IPS DF 19.7 (cell line): Measurements from ENCODE around the gene ITGA11.
"Not testable (repeated sequence)": the region's sequence is repeated elsewhere in the genome, so short reads cannot be mapped to it uniquely, and the experiment has no call there.

Experiments
- DNase-seq: peaks from one replicate; pipeline ENCODE4 v3.0.0-alpha.2; 2013; ENCODE audit warnings: low read depth, low spot score

The ITGA11 gene

DNA sequence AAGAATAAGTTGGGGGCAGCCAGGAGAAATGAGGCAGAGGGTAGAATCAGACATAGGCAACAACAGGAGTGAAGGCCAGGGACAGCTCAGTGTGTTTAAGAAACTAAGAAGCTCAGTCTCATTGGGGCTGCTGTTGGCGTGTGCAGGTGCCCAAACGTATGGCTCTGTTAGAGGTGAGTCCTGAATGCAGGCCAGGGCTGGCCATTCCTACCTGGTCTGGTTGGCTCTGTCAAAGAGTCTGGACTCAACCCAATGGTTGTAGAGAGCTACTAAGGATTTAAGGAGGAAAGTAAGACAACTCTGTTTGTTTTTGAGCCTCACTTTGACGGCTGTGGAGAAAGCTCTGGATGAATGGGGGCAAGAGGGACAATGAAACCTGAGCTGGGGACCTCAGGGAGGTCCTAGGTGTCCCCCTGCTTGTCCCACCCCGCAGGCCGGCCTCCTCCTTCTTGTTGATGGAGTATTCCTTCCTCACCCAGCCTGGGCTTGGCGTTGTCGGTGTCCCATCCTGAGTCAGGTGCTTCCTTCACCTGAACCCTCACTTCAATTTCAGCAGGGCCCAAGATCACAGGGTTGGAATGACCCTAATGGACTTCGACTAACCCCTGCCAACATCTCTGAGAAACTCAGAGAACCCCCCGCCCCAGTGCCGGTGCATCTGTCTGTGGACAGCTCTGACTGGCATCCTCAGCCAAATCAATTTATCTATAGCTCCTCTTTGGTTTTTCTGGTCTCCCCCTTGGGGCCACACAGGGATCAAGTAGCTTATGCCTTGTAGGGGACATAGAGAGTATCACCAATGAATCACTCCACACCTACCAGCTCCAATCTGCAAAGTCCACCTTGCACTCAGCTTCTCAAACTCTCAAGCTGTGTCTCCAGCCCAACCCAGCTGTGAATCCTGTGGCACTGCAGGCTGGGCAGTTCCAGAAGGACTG, 8.3 kb downstream of the ITGA11 start:
- no peak for DNase-seq

DNA sequence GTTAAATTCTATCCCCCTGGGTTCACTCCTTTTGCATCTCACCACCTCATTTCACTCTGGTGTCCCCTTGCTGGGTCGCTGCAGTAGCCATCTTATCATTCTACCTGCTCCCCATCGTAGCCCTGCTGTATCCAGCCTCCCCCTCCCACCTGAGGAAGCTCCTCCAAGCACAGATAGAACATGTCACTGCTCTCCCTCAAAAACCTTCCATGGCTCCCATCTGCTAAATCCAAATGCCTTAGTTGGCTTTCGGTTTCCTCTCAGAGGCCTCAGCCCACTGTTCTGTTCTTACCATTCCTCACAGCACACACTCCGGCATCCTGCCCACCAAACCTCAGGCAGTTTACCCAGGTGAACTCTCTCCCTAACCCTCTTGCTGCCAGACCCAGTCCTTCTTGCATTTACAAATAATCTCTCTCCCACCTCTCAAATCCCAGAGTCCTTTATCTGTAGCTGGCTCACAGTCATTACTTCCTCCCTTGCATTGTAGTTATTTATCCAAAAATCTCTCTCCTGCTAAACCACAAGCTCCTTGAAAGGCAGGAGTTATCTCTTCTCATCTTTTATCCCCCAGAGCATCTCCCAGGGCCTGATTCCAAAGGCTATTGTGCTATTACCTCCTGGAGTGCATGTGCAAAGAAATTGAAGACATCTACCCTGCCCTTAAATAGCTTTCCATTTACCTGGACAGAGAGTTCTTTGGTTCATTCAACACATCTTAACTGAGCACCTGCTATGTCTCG, 9.4 kb downstream of the ITGA11 start:
- not testable (repeated sequence) for DNase-seq

DNA sequence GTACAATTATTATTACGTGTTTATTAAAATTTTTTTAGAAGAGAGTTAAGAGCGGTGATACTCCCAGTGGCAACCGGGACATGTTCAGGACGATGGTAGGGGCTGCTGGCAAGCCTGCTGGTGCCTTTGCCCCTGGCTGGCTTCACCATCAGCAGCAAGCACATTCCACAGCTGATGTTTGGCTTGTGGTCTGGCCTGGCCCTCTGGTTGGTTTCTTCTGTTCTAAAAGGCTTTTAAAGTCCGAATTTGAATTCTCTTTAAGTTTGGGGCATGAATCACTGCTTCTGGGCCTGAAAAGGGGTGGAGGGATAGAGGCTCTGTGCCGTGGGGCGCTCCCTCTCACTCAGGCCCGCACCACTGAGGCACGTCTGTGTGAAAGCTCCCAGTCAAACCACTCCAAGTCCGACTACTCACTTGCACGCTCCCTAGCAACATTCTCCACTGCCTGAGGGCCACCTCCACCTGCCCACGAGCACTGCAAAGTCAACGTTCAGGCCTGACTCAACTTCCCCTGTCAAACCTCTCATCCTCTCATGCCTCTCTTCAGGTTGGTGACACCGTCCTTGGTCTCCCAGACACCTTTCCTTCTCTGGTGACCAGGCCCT, 10.1 kb downstream of the ITGA11 start:
- DNase-seq, result no peak

DNA sequence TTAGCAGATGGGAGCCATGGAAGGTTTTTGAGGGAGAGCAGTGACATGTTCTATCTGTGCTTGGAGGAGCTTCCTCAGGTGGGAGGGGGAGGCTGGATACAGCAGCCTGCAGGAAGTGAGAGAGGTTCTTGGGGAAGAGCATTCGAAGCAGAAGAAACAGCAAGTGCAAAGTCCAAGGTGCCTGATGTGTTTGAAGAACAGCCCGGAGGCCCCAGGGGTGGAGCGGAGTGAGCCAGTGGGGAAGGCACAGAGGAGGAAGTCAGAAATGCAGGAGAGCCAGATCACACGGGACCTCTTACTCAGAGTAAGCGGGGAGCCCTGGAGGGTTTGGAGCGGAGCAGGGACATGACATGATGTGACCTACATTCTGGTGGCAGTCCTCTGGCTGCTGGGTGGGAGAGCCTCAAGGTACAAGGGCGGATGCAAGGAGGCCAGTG, 10.8 kb downstream of the ITGA11 start:
- DNase-seq, result no peak

DNA sequence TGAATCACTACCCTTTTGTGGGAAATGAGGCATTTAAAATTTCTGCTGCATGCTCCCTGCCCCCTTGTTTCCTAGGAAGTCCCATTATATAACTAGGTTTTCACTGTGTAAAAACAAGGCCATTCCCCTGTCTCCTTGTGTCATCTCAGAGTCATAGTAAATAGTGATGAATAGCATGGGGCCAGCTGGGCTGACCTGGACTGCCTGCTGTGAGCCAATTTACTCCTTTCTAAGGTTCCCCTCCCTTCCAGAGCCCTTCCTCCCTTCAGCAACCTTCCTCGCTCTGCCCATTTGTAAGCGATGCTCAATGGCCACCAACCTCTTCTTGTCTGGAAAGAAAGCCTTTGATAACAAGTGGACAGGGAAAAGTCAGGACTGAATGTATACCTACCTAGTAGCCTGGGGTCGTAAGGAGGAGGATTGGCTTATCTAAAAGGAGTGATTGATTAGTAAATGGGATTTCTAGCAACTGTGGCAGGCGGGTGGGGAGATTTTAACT, 11.7 kb downstream of the ITGA11 start:
- no peak for DNase-seq

DNA sequence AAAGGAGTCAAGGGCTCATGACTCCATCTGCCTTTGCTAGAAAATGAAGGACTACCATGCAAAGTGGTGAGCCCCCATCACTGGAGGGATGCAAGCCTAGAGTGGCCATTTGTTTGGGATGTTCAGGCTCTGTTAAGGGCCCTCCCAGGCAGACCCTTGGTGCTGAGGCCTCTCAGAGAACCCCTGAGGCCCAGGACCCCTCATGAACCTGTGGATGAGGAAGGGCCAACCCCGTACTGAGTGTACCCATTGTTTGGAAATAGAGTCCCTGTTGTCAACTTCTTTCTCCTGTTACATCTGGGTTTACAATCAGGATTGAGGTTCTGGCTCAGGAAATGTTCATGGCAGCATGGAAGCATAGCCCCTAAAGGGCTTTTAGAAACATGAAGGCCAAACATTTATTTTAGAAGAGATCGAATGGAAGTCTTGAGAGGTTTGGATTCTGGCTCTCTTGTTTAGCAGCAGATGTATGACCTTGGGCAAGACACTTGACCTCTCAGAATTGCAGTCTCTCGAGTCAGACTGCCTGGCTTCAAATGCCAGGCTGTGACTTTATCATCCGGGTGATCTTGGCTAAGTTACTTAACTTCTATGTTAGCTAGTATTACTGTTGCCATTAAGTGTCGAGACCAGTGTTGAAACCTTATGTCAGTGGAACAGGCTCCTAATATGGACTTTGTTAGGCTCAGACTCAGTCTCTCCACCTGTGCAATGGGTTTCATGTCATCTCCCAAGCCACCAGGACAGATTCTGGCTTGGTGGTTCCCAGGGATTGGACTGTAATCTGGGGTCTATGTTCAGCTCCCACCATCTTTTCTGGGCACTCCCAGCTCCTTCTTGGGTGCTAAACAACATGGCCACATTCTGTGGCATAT, 12.4 kb downstream of the ITGA11 start:
- DNase-seq, result no peak

DNA sequence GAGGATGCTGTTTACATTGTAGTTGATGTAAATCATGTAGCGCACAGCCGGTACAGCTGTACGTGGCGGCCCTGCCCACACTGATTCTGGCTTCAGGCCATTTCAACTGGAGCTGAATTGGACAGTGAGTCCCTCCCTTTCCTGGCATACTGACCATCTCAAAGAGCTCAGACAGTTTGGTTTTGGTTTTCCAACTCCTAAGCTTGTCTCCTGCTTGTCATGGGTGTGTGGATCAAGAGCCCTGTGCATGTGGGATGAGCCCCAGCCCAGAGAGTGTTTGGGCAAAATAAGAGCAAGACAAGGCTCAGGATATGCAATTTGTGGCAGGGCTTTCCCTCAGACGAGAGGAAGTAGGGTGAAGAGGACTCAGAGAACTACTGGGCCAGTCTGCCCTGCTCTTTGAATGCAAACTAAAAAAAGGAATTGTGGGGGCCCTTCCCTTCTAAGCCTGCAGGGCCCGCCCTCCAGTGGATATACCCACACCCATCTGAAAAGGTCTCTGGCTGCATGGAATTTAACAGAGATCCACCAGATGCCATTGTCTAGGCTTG, 13.3 kb downstream of the ITGA11 start:
- no peak for DNase-seq

DNA sequence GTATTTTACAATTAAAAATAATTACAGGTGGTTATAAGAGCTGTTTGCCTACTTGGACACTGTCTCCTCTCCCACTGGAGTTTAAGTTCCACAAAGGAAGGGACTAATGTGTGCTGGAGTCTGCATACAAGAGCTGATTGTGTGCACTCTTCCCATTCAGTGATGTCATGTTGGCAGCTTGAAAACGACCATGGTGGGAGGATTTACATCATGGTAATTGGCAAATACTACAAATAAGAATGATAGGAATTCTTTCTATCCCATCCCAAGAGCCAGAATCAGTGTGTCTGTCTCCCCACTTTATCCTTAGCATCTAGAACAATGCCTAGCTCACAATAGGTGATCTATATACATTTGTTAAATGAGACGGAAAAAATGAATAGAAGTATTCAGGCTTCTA, 14.1 kb downstream of the ITGA11 start:
- DNase-seq, result no peak

DNA sequence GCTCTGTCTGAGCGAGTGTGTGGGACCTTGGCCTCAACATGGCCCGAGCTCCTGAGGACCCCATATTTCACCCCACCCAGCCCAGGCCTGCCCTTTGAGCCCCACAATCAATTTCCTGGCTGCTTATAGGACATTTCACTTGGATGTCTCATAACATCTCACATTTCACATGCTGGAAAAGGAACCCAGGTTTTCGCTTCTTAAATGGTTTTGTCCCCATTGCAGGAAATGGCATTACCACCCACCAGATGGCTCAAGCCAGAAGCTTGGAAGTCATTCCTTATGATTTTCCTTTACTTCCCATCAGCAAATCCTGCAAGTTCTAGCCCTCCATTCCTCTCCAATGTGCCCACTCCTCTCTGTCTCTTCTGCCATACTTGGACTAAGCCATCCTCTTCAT, 14.9 kb downstream of the ITGA11 start:
- no peak for DNase-seq

DNA sequence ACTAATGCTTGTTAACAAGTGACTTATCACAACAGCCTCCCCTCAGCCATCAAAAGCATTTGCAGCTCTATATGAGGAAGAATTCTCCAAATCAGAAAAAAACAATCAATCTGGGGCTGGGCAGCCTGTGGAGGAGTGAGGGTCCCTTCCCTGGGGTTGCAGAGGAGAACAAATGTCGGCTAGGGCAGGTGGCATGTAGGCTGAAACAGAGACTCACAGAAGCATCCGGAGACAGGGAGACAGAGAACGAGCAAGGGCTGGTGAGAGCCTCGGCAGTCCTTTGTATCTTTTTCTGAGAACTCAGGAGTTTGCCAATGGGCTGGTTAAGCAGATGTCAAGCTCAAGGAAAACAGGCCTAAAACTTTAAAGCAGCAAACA, 15.8 kb downstream of the ITGA11 start:
- DNase-seq, result no peak

DNA sequence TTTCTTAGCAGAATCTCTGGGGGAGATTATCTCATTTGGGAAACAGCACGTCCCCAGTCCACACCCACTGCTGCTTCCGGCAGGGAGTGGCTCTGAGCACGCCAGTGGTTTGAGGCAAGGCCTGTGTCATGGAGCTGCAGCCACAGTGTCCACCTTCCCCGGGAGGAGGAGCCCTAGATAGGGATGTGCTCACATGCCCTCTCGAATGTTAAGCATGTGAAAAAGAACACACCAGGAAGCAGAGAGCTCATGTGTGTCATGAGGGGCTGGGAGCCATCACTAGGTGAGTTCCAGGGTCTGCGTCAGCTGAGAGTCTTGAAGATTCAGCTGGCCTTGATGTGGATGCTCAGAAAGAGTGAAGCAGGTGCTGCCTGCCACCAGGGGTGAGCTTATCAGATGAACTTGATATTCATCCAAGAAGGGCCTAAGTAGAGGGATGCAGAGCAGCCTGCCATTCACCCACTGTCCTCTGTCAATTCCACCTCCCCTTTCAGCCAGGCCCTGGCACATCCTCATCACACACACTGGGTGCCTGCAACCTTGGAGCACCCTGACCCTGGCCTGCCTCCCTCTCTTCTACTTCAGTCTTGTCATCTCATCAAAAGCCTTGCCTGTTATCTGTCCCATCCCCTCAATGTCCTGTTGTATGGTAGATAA, 16.3 kb downstream of the ITGA11 start:
- no peak for DNase-seq

DNA sequence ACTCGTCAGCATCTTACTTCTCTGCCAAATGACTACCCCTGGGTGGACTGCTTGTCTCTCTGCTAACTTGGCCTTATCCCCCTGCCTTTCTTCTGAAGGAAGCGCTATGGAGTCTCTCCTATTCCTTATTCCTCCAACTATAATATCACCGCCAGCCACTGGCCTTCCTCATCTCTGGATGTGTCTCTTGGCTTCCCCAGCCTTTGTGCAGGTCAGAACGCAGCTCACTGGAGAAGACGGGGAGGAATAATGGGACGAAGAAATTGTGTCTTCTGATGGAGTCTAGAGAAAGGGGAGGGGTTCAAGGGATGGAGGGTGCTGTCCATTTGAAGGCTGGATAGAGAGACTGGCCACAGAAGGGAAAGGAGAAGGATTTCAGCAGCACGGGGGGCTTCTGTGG, 16.9 kb downstream of the ITGA11 start:
- no peak for DNase-seq

DNA sequence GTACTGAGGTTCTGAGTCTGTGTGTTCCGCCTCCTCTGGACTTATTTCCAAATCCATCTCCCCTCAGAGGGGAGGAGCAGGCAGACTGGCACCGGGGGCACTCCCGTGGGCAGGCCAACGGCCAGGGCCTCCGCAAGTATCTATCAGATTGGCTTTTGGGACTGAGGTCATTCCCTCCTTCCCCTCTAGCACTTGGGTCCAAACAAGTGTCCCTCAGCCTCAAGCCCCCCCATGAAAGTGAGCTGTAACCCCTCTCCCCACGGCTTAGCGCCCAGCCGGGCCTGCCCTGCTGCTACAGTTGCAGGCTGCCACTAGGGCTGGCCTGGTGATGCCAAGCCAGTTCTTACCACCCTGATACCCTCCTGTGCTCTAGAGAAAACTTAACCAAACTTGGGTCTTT, 17.4 kb downstream of the ITGA11 start:
- DNase-seq, result no peak

DNA sequence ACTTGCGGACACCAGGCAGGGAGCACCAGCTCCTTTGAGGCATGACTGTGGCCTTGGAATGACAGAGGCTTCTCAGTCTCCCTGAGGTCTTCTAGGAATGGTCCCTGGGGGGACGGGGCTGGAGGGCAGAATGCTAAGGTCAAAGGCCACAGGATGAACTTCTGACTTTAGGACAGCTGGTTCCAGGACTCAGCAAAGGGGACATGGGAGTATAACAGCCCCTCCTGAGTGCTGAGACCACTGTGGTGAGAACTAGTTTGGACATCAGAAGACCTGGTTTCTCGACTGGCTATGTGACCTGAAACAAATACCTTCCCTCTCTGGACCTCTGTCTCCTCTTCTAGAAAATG, 17.8 kb downstream of the ITGA11 start:
- DNase-seq, result no peak

DNA sequence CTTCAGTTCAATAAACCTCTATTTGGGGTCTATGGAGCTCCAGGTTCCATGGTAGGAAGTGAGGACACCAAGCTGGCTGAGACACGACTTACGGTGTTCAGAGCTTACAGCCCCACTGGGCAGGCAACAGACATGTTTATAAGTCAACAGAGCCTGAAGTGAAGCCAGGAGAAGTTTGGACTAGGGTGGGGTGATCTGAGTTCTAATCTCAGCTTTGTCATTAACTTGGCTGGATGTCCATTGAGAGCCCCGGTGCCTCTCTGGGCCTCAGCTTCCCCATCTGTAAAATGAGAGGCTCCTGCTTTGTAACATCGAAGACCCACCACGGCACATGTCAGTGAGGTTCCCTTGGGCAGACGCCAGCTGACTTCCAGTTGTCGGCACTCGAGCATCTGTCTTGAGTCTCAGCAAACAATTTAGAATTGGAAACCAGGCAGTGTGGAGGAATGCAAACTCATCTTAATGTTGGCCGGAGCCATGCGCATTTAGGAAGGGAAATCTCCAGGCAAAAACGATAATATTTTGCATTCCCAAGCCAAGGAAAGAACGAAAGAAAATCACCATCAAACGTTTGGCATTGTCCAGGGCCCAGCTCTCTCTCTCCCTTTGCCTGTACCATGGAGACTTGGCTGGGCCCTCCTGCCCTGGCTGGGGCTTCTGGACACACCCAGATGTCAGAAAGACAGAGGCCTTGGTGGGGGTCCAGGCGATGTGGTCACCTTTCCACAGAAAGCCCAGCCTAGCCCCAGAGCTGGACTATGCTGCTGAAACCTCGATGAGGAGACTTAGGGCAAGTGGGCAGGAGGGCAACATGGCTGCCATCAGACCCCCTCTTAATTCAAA, 18.4 kb downstream of the ITGA11 start:
- DNase-seq, result no peak

DNA sequence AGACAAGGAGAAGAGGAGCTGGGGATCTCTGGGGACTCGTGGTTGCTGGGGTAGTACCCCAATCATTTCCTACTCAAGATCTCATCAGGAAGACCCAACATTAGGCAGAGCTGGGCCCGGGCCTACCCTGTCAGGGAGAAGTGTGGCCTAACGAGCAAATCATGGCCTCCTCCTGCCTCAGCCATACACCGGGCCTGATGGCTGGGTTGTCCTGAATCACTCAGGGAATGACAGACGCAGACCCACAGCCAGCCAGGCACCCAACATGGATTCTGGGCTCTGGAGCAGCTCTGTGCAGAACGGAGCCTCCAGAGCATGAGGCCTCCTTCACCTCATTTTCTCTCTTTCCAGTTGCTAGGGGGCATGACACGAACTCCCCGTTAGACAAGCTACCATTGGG, 19.7 kb downstream of the ITGA11 start:
- no peak for DNase-seq

DNA sequence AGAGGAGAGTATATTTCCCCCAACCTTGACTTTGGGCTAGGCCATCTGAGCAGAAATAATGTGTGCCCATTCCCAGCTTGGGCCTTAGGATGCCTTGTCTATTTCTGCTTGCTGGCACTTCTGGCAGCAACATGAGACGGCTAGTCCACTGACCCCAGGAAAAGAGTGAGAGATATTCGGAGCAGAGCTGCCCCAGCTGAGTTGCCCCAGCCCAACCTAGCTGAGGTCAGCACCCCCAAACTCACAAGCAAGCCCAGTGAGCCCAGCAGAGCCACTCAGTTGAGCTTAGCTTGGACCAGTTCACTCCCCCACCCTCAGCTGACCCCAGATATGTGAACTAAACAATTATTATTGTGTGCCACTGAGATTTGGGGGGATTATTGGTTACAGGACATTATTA, 20.2 kb downstream of the ITGA11 start:
- DNase-seq, result no peak

DNA sequence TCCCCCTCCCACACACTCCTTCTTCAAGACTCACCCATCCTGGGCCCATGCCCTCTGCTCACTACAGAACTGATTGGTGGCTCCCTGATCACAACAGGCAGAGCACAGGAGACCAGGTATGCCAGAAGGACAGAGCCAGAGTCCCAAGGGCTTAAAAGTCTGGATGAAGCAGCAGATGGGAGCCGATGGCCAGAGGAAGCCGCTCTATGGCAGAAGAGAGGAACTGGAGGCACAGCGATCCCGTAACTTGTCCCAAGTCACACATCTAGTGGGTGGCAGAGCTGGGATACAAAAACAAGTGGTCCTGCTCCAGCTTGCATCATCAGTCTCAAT, 20.7 kb downstream of the ITGA11 start:
- DNase-seq, result no peak

DNA sequence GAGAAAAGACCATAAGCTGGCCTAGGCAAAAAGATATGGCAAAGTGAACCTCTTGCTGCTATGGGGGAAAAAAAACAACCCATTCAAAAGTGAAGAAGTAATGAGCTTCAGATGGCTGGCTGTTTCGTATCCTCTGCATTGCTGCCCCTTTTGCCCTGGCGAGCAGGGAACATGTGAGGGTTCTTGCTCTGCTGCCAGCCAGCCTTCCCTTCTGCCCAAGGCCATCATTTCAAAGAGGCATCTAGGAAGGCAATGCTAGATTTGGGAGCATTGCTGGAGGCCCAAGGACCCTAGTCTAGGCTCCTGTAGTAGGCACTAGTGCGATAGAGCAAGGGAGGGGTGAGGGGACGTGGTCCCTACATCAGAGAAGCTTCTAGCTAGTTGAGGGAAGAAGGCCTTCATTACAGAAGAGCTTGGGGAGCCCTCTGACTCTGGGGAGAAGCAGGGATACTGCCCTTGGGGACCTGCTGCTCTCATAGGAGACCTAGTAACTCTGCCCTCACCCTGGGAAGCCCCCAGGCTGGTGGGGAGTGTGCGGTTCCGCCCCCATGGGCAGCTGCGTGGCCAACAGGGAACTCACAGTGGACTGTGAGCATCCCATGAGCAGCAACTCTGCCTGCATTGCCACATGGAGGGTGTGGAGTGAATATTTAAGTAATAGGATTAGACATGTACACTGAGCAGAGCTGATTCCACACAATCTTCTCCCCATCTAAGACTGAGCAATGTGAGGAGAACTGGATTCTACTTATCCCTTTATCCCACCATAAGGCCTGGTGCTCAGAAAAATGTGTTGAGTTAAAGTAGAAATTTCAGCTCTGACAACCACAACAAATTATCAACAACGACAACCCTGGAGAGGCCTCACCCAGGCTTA, 21.3 kb downstream of the ITGA11 start:
- no peak for DNase-seq
